NCI-H1694 treated with DMSO at 0.1 percent for 48 hours (cell line): Measurements from ENCODE around the gene CNOT6L.

Experiments
- DNase-seq: peaks from one replicate; lab custom pipeline; 2025; lab: John Stamatoyannopoulos, UW

Gene CNOT6L

GRCh38 chr4:77820649-77821561, 1.7 kb upstream of the CNOT6L start:
- DNase-seq = peak; percentile 13

GRCh38 chr4:77819843-77820648, 878 bp upstream of the CNOT6L start:
- DNase-seq = peak; percentile 69

GRCh38 chr4:77819404-77819842, 255 bp upstream of the CNOT6L start:
- DNase-seq = no peak

- peak; percentile 67 for DNase-seq
Measured at GRCh38 chr4:77818073-77818601, 1.0 kb downstream of the CNOT6L start.

GRCh38 chr4:77817304-77818072, 1.7 kb downstream of the CNOT6L start:
- no peak for DNase-seq

- no peak for DNase-seq
Measured at GRCh38 chr4:77816546-77816945, 2.6 kb downstream of the CNOT6L start.

GRCh38 chr4:77815636-77816035, 3.5 kb downstream of the CNOT6L start:
- no peak for DNase-seq

- DNase-seq = no peak
Measured at GRCh38 chr4:77805840-77806239, 13.3 kb downstream of the CNOT6L start.

- DNase-seq = no peak
Measured at GRCh38 chr4:77804471-77804870, 14.7 kb downstream of the CNOT6L start.

- no peak for DNase-seq
Measured at GRCh38 chr4:77802402-77802801, 16.8 kb downstream of the CNOT6L start.

GRCh38 chr4:77801260-77801608, 17.9 kb downstream of the CNOT6L start:
- no peak for DNase-seq

GRCh38 chr4:77800483-77801259, 18.5 kb downstream of the CNOT6L start:
- DNase-seq = no peak

GRCh38 chr4:77800077-77800476, 19.1 kb downstream of the CNOT6L start:
- no peak for DNase-seq

GRCh38 chr4:77798385-77798784, 20.8 kb downstream of the CNOT6L start:
- no peak for DNase-seq

GRCh38 chr4:77797239-77797638, 21.9 kb downstream of the CNOT6L start:
- no peak for DNase-seq

- no peak for DNase-seq
Measured at GRCh38 chr4:77795326-77795725, 23.8 kb downstream of the CNOT6L start.

- DNase-seq = no peak
Measured at GRCh38 chr4:77790146-77790545, 29.0 kb downstream of the CNOT6L start.

GRCh38 chr4:77788990-77789389, 30.2 kb downstream of the CNOT6L start:
- no peak for DNase-seq

GRCh38 chr4:77787969-77788368, 31.2 kb downstream of the CNOT6L start:
- DNase-seq = no peak

GRCh38 chr4:77785669-77786068, 33.5 kb downstream of the CNOT6L start:
- DNase-seq = no peak

GRCh38 chr4:77783895-77784294, 35.3 kb downstream of the CNOT6L start:
- no peak for DNase-seq
